SJSA1 (cell line): ENCODE data around the gene MED28. TPM values are rescaled to one million over a fixed set of nuclear protein-coding genes. Genes with fewer than 3 reads are reported as not detected.

ENCODE experiments used
- DNase-seq, 2 experiments: peaks; one replicate each; pipeline ENCODE4 v3.0.0-alpha.2; 2015 to 2020; ENCODE audit warnings: low spot score in 2 of 2, low read depth in 1 of 2
- H3K27ac ChIP-seq: fragments of 250-450 bp; sonication (Bioruptor Pico); 2 replicates; pipeline ENCODE4 v1.5.1; 2020; ENCODE audit warnings: mild to moderate bottlenecking, moderate library complexity
- H3K27me3 ChIP-seq: fragments of 250-450 bp; sonication (Bioruptor Pico); replicated peaks from 2 replicates; pipeline ENCODE4 v1.5.1; 2020; ENCODE audit warnings: mild to moderate bottlenecking, moderate library complexity
- H3K36me3 ChIP-seq: fragments of 250-450 bp; sonication (Bioruptor Pico); 2 replicates; pipeline ENCODE4 v1.5.1; 2020; ENCODE audit warnings: mild to moderate bottlenecking
- H3K4me1 ChIP-seq: fragments of 250-450 bp; sonication (Bioruptor Pico); replicated peaks from 2 replicates; pipeline ENCODE4 v1.6.1; 2021; ENCODE audit warnings: mild to moderate bottlenecking
- H3K4me3 ChIP-seq: fragments of 250-450 bp; sonication (Bioruptor Pico); 2 replicates; pipeline ENCODE4 v1.5.1; 2020; ENCODE audit warnings: mild to moderate bottlenecking
- H3K9me3 ChIP-seq: fragments of 250-450 bp; sonication (Bioruptor Pico); replicated peaks from 2 replicates; pipeline ENCODE4 v1.5.1; 2020; ENCODE audit warnings: mild to moderate bottlenecking
- total RNA-seq: library from RNA; depleted of rRNA; stranded (reverse); fragments of >200 nt; shearing (Covaris generic); gene quantifications from 2 replicates; pipeline ENCODE4 v1.2.3, GENCODE V29; 2014; rRNA removed

The MED28 gene
- total RNA-seq, 1 experiment from 2014 or later = 4.9 TPM

- Histone ChIP-seq H3K27ac (no peak overlapping the region), H3K4me3 (no peak overlapping the region), H3K4me1 (no peaks in the 10 kb centered on the region), H3K27me3 (no peaks in the 10 kb centered on the region), H3K36me3 (no peaks in the 10 kb centered on the region), H3K9me3 (no peaks in the 10 kb centered on the region)
- DNase-seq = no peak
Observed at GRCh38 chr4:17662694-17663093, 48.3 kb downstream of the MED28 start.

DNA sequence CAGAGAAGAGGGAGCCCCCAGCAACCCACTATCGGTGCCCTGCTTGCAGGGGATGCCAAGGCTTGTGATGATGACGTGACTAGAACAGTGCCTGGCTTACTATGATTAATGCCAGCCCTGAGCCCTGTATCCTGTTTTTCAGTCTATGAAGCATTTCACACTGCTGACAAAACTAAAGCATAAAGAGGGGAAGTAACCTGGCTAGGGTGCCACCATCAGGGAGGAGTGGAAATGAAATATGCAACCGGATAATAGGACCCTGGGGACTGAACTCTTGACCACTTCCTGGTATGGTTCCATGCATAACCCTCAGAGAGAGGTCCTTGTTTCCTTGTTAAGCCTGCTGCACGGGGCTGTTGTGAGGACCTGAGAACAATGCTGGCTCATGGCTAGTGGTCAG lies 50.3 kb downstream of the MED28 start:
- H3K4me1 ChIP-seq = no peaks in the 10 kb centered on the region
- H3K36me3 ChIP-seq = no peaks in the 10 kb centered on the region
- H3K9me3 ChIP-seq = no peaks in the 10 kb centered on the region
- no peak for DNase-seq
- H3K27ac ChIP-seq = no peak overlapping the region
- H3K4me3 ChIP-seq = no peak overlapping the region
- no peaks in the 10 kb centered on the region for H3K27me3 ChIP-seq

DNA sequence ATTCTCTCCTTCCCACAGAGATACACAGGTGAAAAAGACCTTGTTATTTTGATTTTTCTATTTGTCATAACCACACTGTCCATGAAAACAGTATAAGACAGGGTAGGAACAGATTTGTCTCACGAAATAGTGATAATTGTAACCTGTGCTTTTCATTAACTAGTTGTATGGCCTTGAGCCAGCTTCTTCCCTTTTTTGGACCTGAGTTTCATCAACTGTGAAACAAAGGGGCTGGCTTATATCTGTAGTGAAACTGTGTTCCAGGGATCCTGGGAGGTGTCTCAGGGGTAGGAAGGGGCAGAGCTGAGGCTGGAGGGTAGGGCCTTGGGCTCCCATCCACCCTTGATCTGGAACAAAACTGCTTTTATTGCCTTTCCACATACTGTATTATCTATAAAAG lies 50.9 kb downstream of the MED28 start:
- Histone ChIP-seq H3K27me3 (no peaks in the 10 kb centered on the region), H3K4me3 (no peak overlapping the region), H3K27ac (no peak overlapping the region), H3K4me1 (no peaks in the 10 kb centered on the region), H3K9me3 (no peaks in the 10 kb centered on the region), H3K36me3 (no peaks in the 10 kb centered on the region)
- DNase-seq = no peak

GRCh38 chr4:17665852-17666251 lies 51.4 kb downstream of the MED28 start:
- Histone ChIP-seq H3K4me1 (no peaks in the 10 kb centered on the region), H3K36me3 (no peaks in the 10 kb centered on the region), H3K9me3 (no peaks in the 10 kb centered on the region), H3K27me3 (no peaks in the 10 kb centered on the region), H3K4me3 (no peak overlapping the region), H3K27ac (no peak overlapping the region)
- DNase-seq = no peak

GRCh38 chr4:17667253-17667652 lies 52.8 kb downstream of the MED28 start:
- H3K9me3 ChIP-seq = no peaks in the 10 kb centered on the region
- no peak overlapping the region for H3K27ac ChIP-seq
- H3K4me3 ChIP-seq = no peak overlapping the region

GRCh38 chr4:17667653-17668201 lies 53.3 kb downstream of the MED28 start:
- H3K4me1 ChIP-seq = no peaks in the 10 kb centered on the region
- no peaks in the 10 kb centered on the region for H3K9me3 ChIP-seq
- H3K4me3 ChIP-seq = no peak overlapping the region
- DNase-seq = no peak
- H3K27ac ChIP-seq = no peak overlapping the region
- no peaks in the 10 kb centered on the region for H3K27me3 ChIP-seq
- H3K36me3 ChIP-seq = no peaks in the 10 kb centered on the region

More at GRCh38 chr4:17667253-17667652, 52.8 kb downstream of the MED28 start:
- Histone ChIP-seq H3K36me3 (no peaks in the 10 kb centered on the region), H3K4me1 (no peaks in the 10 kb centered on the region), H3K27me3 (no peaks in the 10 kb centered on the region)
- DNase-seq = no peak

DNA sequence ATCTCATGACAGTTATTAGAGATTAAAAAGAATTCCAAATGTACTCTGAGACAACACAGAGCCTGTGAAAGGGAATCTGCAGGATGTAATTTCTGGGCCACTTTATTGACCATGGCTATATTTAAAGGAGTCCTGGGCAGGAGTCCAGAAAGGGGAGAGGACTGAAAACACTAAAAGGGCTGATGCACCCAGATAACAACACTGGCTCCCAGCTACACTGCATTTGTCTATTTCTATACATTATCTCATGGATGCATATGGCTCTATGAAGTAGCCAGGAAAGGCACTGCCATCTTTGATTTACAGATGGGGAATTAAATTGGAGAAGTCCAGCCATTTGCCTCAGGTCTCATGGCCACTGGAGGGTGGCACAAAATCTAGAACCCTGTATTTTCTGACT lies 56.0 kb downstream of the MED28 start:
- H3K9me3 ChIP-seq = no peaks in the 10 kb centered on the region
- no peak overlapping the region for H3K27ac ChIP-seq
- H3K4me3 ChIP-seq = no peak overlapping the region
- no peaks in the 10 kb centered on the region for H3K27me3 ChIP-seq
- DNase-seq = no peak
- no peaks in the 10 kb centered on the region for H3K4me1 ChIP-seq
- no peaks in the 10 kb centered on the region for H3K36me3 ChIP-seq

- Histone ChIP-seq H3K27me3 (no peaks in the 10 kb centered on the region), H3K27ac (no peak overlapping the region), H3K4me1 (no peaks in the 10 kb centered on the region), H3K4me3 (no peak overlapping the region), H3K36me3 (no peaks in the 10 kb centered on the region), H3K9me3 (no peaks in the 10 kb centered on the region)
- DNase-seq = no peak
Observed at GRCh38 chr4:17680559-17681280, 66.3 kb downstream of the MED28 start.

DNA sequence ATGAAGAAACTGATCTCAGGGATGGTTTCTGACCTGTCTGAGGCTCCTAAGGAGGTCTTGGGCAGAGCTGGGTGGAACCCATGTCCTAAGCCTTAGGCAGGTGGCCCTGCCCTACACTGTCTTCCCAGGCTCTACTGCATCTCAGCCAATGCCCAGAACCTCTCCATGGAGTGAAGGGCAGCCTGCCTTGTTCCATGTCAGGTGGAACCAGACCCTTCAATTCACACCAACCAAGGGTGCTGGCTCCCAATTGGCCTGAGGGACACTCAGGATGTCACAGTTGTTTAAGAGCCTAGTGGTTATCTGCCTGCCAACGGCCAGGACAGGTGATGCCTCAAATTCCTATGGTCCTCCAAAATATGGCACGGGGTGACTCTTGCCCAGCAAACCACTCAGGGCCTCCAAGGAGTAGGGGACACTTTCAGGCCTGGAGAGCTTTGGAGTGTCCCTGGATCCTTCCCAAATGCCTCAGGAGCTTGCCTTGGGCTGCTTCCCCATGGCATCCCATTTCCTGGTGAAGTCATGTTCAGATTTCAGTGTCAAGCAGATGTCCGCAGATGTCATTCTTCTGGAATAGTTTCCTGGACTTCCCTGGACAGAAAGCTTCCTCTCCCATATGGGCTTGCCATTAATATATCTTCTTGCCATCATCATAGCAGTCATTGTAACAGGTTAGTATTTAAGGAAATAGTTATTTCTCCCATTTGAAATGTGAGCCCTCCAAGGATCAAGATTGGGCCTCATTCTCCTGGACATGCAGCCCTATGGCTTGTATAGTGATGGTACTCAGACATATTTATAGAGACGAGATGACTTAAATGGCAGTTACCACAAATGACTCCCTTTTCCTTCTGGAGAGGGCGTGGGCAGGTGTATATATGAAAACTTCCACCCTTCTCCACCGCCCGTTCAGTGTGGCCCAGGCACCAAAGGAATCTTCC lies 67.1 kb downstream of the MED28 start:
- Histone ChIP-seq H3K27me3 (no peaks in the 10 kb centered on the region), H3K36me3 (no peaks in the 10 kb centered on the region), H3K4me1 (no peaks in the 10 kb centered on the region), H3K9me3 (no peaks in the 10 kb centered on the region), H3K27ac (no peak overlapping the region), H3K4me3 (no peak overlapping the region)
- no peak for DNase-seq

DNA sequence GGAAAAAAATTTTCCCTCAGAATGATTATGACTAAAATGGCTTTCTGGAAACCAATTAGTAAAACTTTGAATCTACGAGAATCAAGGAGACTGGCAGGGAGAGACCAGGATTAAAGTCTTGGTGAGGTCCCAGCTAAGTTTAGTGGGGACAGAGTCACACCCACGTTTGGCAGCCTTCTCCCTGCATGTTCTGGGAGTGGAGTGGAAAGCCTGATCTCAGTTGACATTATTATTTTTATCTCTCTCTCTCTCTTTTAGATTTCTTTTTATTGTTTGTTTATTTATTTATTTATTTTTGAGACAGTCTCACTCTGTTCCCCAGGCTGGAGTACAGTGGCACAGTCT lies 67.8 kb downstream of the MED28 start:
- Histone ChIP-seq H3K4me1 (no peaks in the 10 kb centered on the region), H3K9me3 (no peaks in the 10 kb centered on the region), H3K27ac (no peak overlapping the region), H3K27me3 (no peaks in the 10 kb centered on the region), H3K4me3 (no peak overlapping the region), H3K36me3 (no peaks in the 10 kb centered on the region)
- DNase-seq = no peak

Other genes with a start within 250 kb of the MED28 start
- 10.1 and 24.5 TPM in 2 replicates for gene QDPR, start 102.6 kb upstream of the MED28 start, total RNA-seq
- not detected in 2 replicates for gene CLRN2, start 99.5 kb upstream of the MED28 start, total RNA-seq
- 56.0 and 61.1 TPM in 2 replicates for gene LAP3, start 37.4 kb upstream of the MED28 start, total RNA-seq
- gene FAM184B, start 167.0 kb downstream of the MED28 start, total RNA-seq = not detected in 2 replicates
- 18.9 and 26.3 TPM in 2 replicates for gene DCAF16, start 196.1 kb downstream of the MED28 start, total RNA-seq
- gene NCAPG, start 196.3 kb downstream of the MED28 start, total RNA-seq = 53.9 and 54.1 TPM in 2 replicates